Right lobe of liver (tissue), 6 donors: Measurements from ENCODE around the gene CDC20. TPM values are rescaled to one million over a fixed set of nuclear protein-coding genes. Genes with fewer than 3 reads are reported as not detected.

Experiments
- ATAC-seq, 4 donors: fragments of 200-7000 bp; cut with Tn5 transposase; one replicate each; pipeline ENCODE4 v1.9.1; 2020; ENCODE audit warnings: mild to moderate bottlenecking in 4 of 4, moderate library complexity in 4 of 4
- DNase-seq, 3 donors: peaks; one replicate each; pipeline ENCODE4 v3.0.0-alpha.2; 2020
- H3K27ac ChIP-seq, 3 donors: fragments of 200-600 bp; one replicate each; pipeline ENCODE4 v1.8.0; 2022
- H3K27me3 ChIP-seq, 2 donors: fragments of 200-600 bp; one replicate each; pipeline ENCODE4 v1.8.0; 2022
- H3K36me3 ChIP-seq, 4 donors: fragments of 200-600 bp; sonication (generic) in 1 of 4; one replicate each; pipeline versions ENCODE4 v1.5.1 to v1.8.0; 2017 to 2022; ENCODE audit warnings: control low read depth in 1 of 4
- H3K4me1 ChIP-seq, 4 donors: fragments of 200-600 bp; sonication (generic) in 1 of 4; one replicate each; pipeline versions ENCODE4 v1.5.1 to v1.8.0; 2017 to 2022; ENCODE audit warnings: control low read depth in 1 of 4
- H3K4me3 ChIP-seq, 3 donors: fragments of 200-600 bp; one replicate each; pipeline ENCODE4 v1.8.0; 2022
- H3K9me3 ChIP-seq, 4 donors: fragments of 200-600 bp; sonication (generic) in 1 of 4; one replicate each; pipeline versions ENCODE4 v1.5.1 to v1.8.0; 2017 to 2022; ENCODE audit warnings: control low read depth in 1 of 4
- CTCF ChIP-seq, 4 donors: fragments of 200-600 bp in 3 of 4; fragments of 450-650 bp in 1 of 4; IDR thresholded peaks; one replicate each; pipeline versions ENCODE4 v1.5.1 to v1.8.0; 2016 to 2022; ENCODE audit warnings: antibody characterized with exemption in 4 of 4, mild to moderate bottlenecking in 2 of 4
- POLR2A ChIP-seq: fragments of 450-650 bp; IDR thresholded peaks from one replicate; pipeline ENCODE4 v1.6.1; 2017; ENCODE audit warnings: antibody characterized with exemption, mild to moderate bottlenecking
- whole genome bisulfite sequencing: methylation state at CpG from one replicate; pipeline ENCODE4 v1.1.6; 2018; ENCODE audit warnings: low coverage, low lambda C conversion rate; ENCODE audit not compliant: insufficient coverage; ENCODE audit errors: missing lambda C conversion rate; 5-methylcytosine and 5-hydroxymethylcytosine counted together
- intact Hi-C, 2 donors: fragments of 100-400 bp; cut with DNase I; formaldehyde crosslinking; loops; one replicate each; pipeline versions ENCODE4 v1.11.2 to v1.14.1; 2022
- total RNA-seq, 6 experiments: library from RNA; depleted of rRNA in 2 of 6; stranded (reverse); fragments of >200 nt in 2 of 6; fragmentation: NEBNext Ultra II Directional in 3 of 6; extraction: Animal tissue kit (Norgen Biotek cat#: 25700) in 3 of 6; gene quantifications; one replicate each; pipeline versions ENCODE4 v1.1.0 to v1.2.4, GENCODE V29; 2016 to 2023
- donor health status: DM: no; HTN: yes; CAD: no.
- donor health status: DM: no; HTN: no; CAD: no.
- donor health status: DM: no; HTN: no; CAD: no.
- donor health status: DM: no; HTN: yes; CAD: no.
- donor health status: DM: no; HTN: yes; CAD: no.

The CDC20 gene
- total RNA-seq, 6 experiments from 2014 or later = 0.49 to 5.3 (median 2.3) TPM; not detected in 1

- no peak overlapping the region for H3K4me3 ChIP-seq
- no peaks in the 10 kb centered on the region for H3K27me3 ChIP-seq
- DNase-seq (no peak), ATAC-seq (no peak)
- TF ChIP-seq CTCF (IDR thresholded peaks at IDR 0.05) = no peak
- no peak for TF ChIP-seq POLR2A
- 80% methylated on average over 1 of the region's 3 CpGs for WGBS
- no peaks in the 10 kb centered on the region for H3K4me1 ChIP-seq
- H3K36me3 ChIP-seq = no peaks in the 10 kb centered on the region
- no peaks in the 10 kb centered on the region for H3K9me3 ChIP-seq
- no peak overlapping the region for H3K27ac ChIP-seq
- intact Hi-C loops = no loop called here
Observed at GRCh38 chr1:43319766-43320165, 39.0 kb upstream of the CDC20 start.

- Histone ChIP-seq H3K27ac (no peak overlapping the region), H3K4me3 (no peak overlapping the region), H3K36me3 (no peaks in the 10 kb centered on the region), H3K4me1 (no peaks in the 10 kb centered on the region), H3K9me3 (no peaks in the 10 kb centered on the region), H3K27me3 (no peaks in the 10 kb centered on the region)
- TF ChIP-seq CTCF (IDR thresholded peaks at IDR 0.05) (no peak), POLR2A (no peak)
- ATAC-seq (no peak), DNase-seq (no peak)
- intact Hi-C loops = no loop called here
- WGBS = 90% methylated on average over 6 of the region's 16 CpGs
Observed at GRCh38 chr1:43321331-43321891, 37.4 kb upstream of the CDC20 start.

DNA sequence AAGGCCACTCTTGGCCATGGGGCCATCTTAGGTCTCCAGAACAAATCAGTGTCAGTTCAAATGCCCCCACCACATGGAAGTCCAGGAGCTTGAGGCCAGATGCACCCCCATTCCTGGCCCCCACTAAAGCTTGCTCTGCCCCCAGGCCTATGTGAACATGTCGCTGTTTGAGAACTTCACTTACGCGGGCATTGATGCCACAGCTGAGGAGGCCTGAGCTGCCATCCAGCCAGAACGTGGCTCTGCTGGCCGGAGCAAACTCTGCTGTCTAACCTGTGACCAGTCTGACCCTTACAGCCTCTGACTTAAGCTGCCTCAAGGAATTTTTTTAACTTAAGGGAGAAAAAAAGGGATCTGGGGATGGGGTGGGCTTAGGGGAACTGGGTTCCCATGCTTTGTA, 36.3 kb upstream of the CDC20 start:
- no peaks in the 10 kb centered on the region for H3K9me3 ChIP-seq
- ATAC-seq (no peak), DNase-seq (peak in 1 of 3 donors; percentile 24)
- H3K4me1 ChIP-seq = no peaks in the 10 kb centered on the region
- H3K27ac ChIP-seq = no peak overlapping the region
- no peaks in the 10 kb centered on the region for H3K27me3 ChIP-seq
- H3K4me3 ChIP-seq = no peak overlapping the region
- no peaks in the 10 kb centered on the region for H3K36me3 ChIP-seq
- intact Hi-C loops = no loop called here
- TF ChIP-seq POLR2A = no peak
- TF ChIP-seq CTCF (IDR thresholded peaks at IDR 0.05) = no peak
- 86% methylated on average over 4 of the region's 5 CpGs for WGBS

DNA sequence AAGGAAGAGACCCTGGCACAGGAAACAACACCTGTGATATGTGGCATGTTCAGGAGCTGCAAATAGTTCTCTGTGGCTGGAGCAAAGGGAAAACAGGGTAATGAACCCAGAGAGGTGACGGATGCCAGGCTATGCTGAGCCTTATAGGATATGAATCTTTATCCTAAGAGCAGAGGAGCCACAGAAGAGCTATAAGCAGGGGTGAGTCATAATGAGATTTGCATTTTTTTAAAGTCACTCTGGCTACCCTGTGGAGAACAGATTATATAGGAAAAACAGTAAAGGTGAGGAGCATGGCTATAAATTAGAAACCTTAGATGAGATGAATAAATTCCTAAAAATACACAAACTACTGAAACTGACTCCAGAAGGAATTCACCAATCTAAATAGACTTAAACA, 34.0 kb upstream of the CDC20 start:
- H3K4me1 ChIP-seq = no peaks in the 10 kb centered on the region
- H3K36me3 ChIP-seq = no peaks in the 10 kb centered on the region
- 83% methylated on average over 1 of the region's 1 CpG for WGBS
- ATAC-seq = no peak
- no peaks in the 10 kb centered on the region for H3K27me3 ChIP-seq
- intact Hi-C loops = no loop called here
- H3K9me3 ChIP-seq = no peaks in the 10 kb centered on the region
- DNase-seq = no peak
- no peak for TF ChIP-seq POLR2A
- TF ChIP-seq CTCF (IDR thresholded peaks at IDR 0.05) = no peak
- H3K27ac ChIP-seq = no peak overlapping the region
- no peak overlapping the region for H3K4me3 ChIP-seq

GRCh38 chr1:43325381-43325780, 33.4 kb upstream of the CDC20 start:
- Histone ChIP-seq H3K27me3 (no peaks in the 10 kb centered on the region), H3K36me3 (no peaks in the 10 kb centered on the region), H3K4me3 (no peak overlapping the region), H3K4me1 (no peaks in the 10 kb centered on the region), H3K9me3 (no peaks in the 10 kb centered on the region), H3K27ac (no peak overlapping the region)
- DNase-seq (no peak), ATAC-seq (no peak)
- TF ChIP-seq POLR2A = no peak
- no peak for TF ChIP-seq CTCF (IDR thresholded peaks at IDR 0.05)
- intact Hi-C loops = no loop called here
